HCT116 (cell line): Measurements from ENCODE around the gene AXIN1. TPM values are rescaled to one million over a fixed set of nuclear protein-coding genes. Genes with fewer than 3 reads are reported as not detected.
"Not testable (repeated sequence)": the region's sequence is repeated elsewhere in the genome, so short reads cannot be mapped to it uniquely, and the experiment has no call there.

ENCODE experiments used
- ATAC-seq: fragments of 200-7000 bp; cut with Tn5 transposase; 2 replicates; pipeline ENCODE4 v1.9.1; 2020; ENCODE audit warnings: mild to moderate bottlenecking, moderate library complexity
- BruUV-seq: library from RNA; stranded (reverse); fragments of 400-500 nt; replicated peaks from 2 replicates; lab custom pipeline; 2021; lab: Mats Ljungman, UMichigan
- CTCF ChIA-PET: fragments of 300-600 bp; sonication (Branson Sonifier 250); formaldehyde crosslinking; loops from one replicate; lab custom pipeline; 2021; ENCODE audit warnings: antibody characterized with exemption; lab: Charles Lee
- POLR2A ChIA-PET: fragments of 300-600, 350-600 bp; sonication (Branson Sonifier 250); formaldehyde crosslinking; loops from one replicate; lab custom pipeline; 2021; ENCODE audit warnings: antibody characterized with exemption; lab: Charles Lee
- RAD21 ChIA-PET, 2 experiments: fragments of 300-600 bp; sonication (Branson Sonifier 250); formaldehyde crosslinking; loops; one replicate each; lab custom pipeline; 2023; ENCODE audit warnings: low total read pairs in 2 of 2; ENCODE audit not compliant: uncharacterized antibody in 2 of 2, unreplicated experiment in 2 of 2, low non-redundant PET in 1 of 2; lab: Charles Lee
- DNase-seq: peaks from one replicate; pipeline ENCODE4 v3.0.0-alpha.2; 2010; ENCODE audit warnings: low read depth, low spot score
- H2AFZ ChIP-seq: fragments of 200-600 bp; shearing (Covaris generic), sonication (generic); 2 replicates; pipeline ENCODE4 v1.6.1; 2017; ENCODE audit warnings: low read depth, mixed run types, mixed read lengths, antibody characterized with exemption, low read length; ENCODE audit not compliant: poor library complexity, severe bottlenecking
- H3K27ac ChIP-seq: 2 replicates; pipeline ENCODE4 v1.5.1; 2012; ENCODE audit warnings: low read depth, low read length
- H3K27me3 ChIP-seq: fragments of 200-600 bp; sonication (generic); 2 replicates; pipeline ENCODE4 v1.6.1; 2016; ENCODE audit warnings: mixed run types, low read length, mixed read lengths; ENCODE audit not compliant: insufficient read depth
- H3K36me3 ChIP-seq, 2 experiments: fragments of 200-500 bp in 1 of 2; fragments of 200-600 bp in 1 of 2; sonication (Bioruptor generic) in 1 of 2; sonication (generic) in 1 of 2; 2 replicates each; pipeline versions ENCODE4 v1.5.1 to v1.6.1; 2014 to 2016; ENCODE audit warnings: low read length in 2 of 2, inconsistent platforms in 1 of 2, mixed read lengths in 1 of 2, mixed run types in 1 of 2; ENCODE audit not compliant: insufficient read depth in 2 of 2, control insufficient read depth in 1 of 2
- H3K4me1 ChIP-seq, 2 experiments: fragments of 200-600 bp in 1 of 2; sonication (generic) in 1 of 2; 2 replicates each; pipeline versions ENCODE4 v1.5.1 to v1.6.1; 2012 to 2017; ENCODE audit warnings: low read length in 2 of 2, inconsistent platforms in 1 of 2, mild to moderate bottlenecking in 1 of 2, mixed read lengths in 1 of 2, mixed run types in 1 of 2, moderate library complexity in 1 of 2; ENCODE audit not compliant: insufficient read depth in 2 of 2, control insufficient read depth in 1 of 2
- H3K4me2 ChIP-seq: fragments of 200-600 bp; sonication (generic); 2 replicates; pipeline ENCODE4 v1.6.1; 2017; ENCODE audit warnings: mixed run types, low read length, mixed read lengths
- H3K4me3 ChIP-seq, 2 experiments: fragments of 200-600 bp in 1 of 2; sonication (generic) in 1 of 2; replicated peaks in 1 of 2; 2 replicates each; pipeline ENCODE4 v1.5.1; 2011 to 2016; ENCODE audit warnings: low read length in 2 of 2, control low read depth in 1 of 2, low read depth in 1 of 2, mild to moderate bottlenecking in 1 of 2, mixed read lengths in 1 of 2, mixed run types in 1 of 2
- H3K79me2 ChIP-seq: fragments of 200-600 bp; sonication (generic); 2 replicates; pipeline ENCODE4 v1.6.1; 2017; ENCODE audit warnings: mild to moderate bottlenecking, mixed run types, low read length, moderate library complexity, mixed read lengths; ENCODE audit not compliant: insufficient read depth
- H3K9ac ChIP-seq: fragments of 200-600 bp; sonication (generic); 2 replicates; pipeline ENCODE4 v1.6.1; 2016; ENCODE audit warnings: low read length, mixed read lengths
- H3K9me2 ChIP-seq: fragments of 200-600 bp; sonication (generic), shearing (Covaris generic); 2 replicates; pipeline ENCODE4 v1.6.1; 2017; ENCODE audit warnings: mixed run types, mild to moderate bottlenecking, moderate library complexity; ENCODE audit not compliant: insufficient read depth
- H3K9me3 ChIP-seq, 2 experiments: fragments of 200-500 bp in 1 of 2; fragments of 200-600 bp in 1 of 2; sonication (Bioruptor generic) in 1 of 2; sonication (generic) in 1 of 2; 2 replicates each; pipeline ENCODE4 v1.6.1; 2014 to 2017; ENCODE audit warnings: low read length in 2 of 2, mixed read lengths in 2 of 2, inconsistent platforms in 1 of 2, low read depth in 1 of 2, mild to moderate bottlenecking in 1 of 2, mixed run types in 1 of 2, moderate library complexity in 1 of 2; ENCODE audit not compliant: control insufficient read depth in 1 of 2, insufficient read depth in 1 of 2
- H4K20me1 ChIP-seq: fragments of 200-600 bp; sonication (generic), shearing (Covaris generic); 2 replicates; pipeline ENCODE4 v1.6.1; 2017; ENCODE audit warnings: mixed run types, mild to moderate bottlenecking, moderate library complexity; ENCODE audit not compliant: insufficient read depth
- EGR1 ChIP-seq: IDR thresholded peaks from 2 replicates; pipeline ENCODE4 v1.6.1; 2012; ENCODE audit warnings: low read depth
- ELF1 ChIP-seq: IDR thresholded peaks from 2 replicates; pipeline ENCODE4 v1.6.1; 2012; ENCODE audit warnings: low read depth, borderline replicate concordance
- FOSL1 ChIP-seq: IDR thresholded peaks from 2 replicates; pipeline ENCODE4 v1.6.1; 2012; ENCODE audit warnings: low read depth
- POLR2A ChIP-seq: IDR thresholded peaks from 2 replicates; pipeline ENCODE4 v1.7.0; 2011; ENCODE audit warnings: borderline replicate concordance; ENCODE audit not compliant: insufficient read depth, insufficient read length; ENCODE audit errors: extremely low read depth
- RAD21 ChIP-seq: IDR thresholded peaks from 2 replicates; pipeline ENCODE4 v1.6.1; 2012; ENCODE audit warnings: low read depth, mild to moderate bottlenecking
- SIN3A ChIP-seq: IDR thresholded peaks from 2 replicates; pipeline ENCODE4 v1.6.1; 2012; ENCODE audit warnings: low read depth
- TCF7L2 ChIP-seq: IDR thresholded peaks from 2 replicates; pipeline ENCODE4 v1.7.0; 2011; ENCODE audit warnings: borderline replicate concordance, inconsistent platforms; ENCODE audit not compliant: insufficient read depth, insufficient read length; ENCODE audit errors: extremely low read depth
- YY1 ChIP-seq: IDR thresholded peaks from 2 replicates; pipeline ENCODE4 v1.6.1; 2011; ENCODE audit warnings: low read length, low read depth, moderate library complexity, mild to moderate bottlenecking; ENCODE audit not compliant: insufficient replicate concordance; ENCODE audit errors: extremely low read depth
- intact Hi-C: fragments of 100-400 bp; cut with micrococcal nuclease; formaldehyde crosslinking; loops from 2 replicates; pipeline ENCODE4 v1.10.0; 2022
- total RNA-seq: library from RNA; stranded (reverse); gene quantifications from one replicate; pipeline ENCODE4 v1.2.1, GENCODE V29; 2021; ENCODE audit not compliant: unreplicated experiment
- TF ChIP-seq, protein P1 (sequence below): IDR thresholded peaks from 2 replicates; pipeline ENCODE4 v1.6.1; 2012; ENCODE audit warnings: low read depth
- TF ChIP-seq, protein P2 (sequence below): IDR thresholded peaks from 2 replicates; pipeline ENCODE4 v1.6.1; 2012
- TF ChIP-seq, protein P3 (sequence below): IDR thresholded peaks from 2 replicates; pipeline ENCODE4 v1.6.1; 2012
- TF ChIP-seq, protein P4 (sequence below), 3 experiments: fragments of 200-600 bp in 1 of 3; sonication (generic) in 1 of 3; IDR thresholded peaks in 2 of 3; conservative IDR thresholded peaks in 1 of 3; 2 replicates each; pipeline ENCODE4 v1.5.1; 2012 to 2017; ENCODE audit warnings: low read depth in 2 of 3, low read length in 2 of 3, antibody characterized with exemption in 1 of 3, borderline replicate concordance in 1 of 3, control low read depth in 1 of 3, mild to moderate bottlenecking in 1 of 3, mixed read lengths in 1 of 3, mixed run types in 1 of 3, moderate library complexity in 1 of 3; ENCODE audit not compliant: insufficient read depth in 1 of 3

AXIN1 gene
- total RNA-seq, 1 experiment from 2014 or later: 20.2 TPM

DNA sequence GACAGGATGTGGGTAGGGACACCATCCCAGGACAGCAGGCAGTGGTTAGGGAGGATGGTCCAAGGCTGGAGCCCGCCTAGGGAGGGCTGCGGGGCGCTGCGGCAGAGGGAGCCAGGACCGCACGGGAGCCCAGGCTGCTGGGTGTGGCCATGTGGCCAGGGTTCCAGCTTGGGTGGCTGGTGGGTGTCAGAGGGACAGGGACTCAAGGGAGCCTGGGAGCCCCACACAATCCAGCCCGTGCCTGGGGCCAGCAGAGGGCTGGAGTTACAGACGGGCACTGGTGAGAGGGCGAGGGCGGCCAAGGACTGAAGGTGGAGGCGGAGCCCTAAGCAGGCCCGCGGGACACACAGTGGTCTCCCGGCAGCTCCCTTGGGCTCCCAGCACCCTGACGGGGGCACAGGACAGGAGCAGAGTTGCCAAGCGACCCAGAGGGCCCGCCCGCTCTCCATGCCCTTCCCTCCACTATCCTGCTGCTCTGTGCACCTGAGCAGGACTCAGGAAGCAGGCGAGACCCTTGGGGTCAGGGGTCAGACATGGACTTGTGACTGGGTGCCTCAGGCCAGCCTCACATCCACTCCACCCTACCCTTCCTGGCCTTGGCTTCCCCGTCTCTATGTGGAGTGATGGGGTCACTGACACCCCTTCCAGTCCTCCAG is 10.7 kb upstream of the AXIN1 start:
- RAD21 ChIA-PET: no interaction called here
- no peak for ATAC-seq
- Histone ChIP-seq H3K27ac (no peak overlapping the region), H3K9me2 (no peaks in the 10 kb centered on the region), H3K4me2 (no peak overlapping the region), H3K36me3 (no peaks in the 10 kb centered on the region), H4K20me1 (no peaks in the 10 kb centered on the region), H3K4me3 (no peak overlapping the region), H3K79me2 (no peaks in the 10 kb centered on the region), H3K9me3 (no peaks in the 10 kb centered on the region), H3K4me1 (no peaks in the 10 kb centered on the region), H2AFZ (no peak overlapping the region), H3K27me3 (no peaks in the 10 kb centered on the region), H3K9ac (no peak overlapping the region)
- intact Hi-C loops: no loop called here
- CTCF ChIA-PET: interaction anchor here (1.2 to 2.2 kb wide), 2 partner anchors 10 to 256 kb away, joined by 10 to 21 read pairs; partner anchors contain the start of gene AXIN1
- POLR2A ChIA-PET: no interaction called here
- TF ChIP-seq, protein P1, sequence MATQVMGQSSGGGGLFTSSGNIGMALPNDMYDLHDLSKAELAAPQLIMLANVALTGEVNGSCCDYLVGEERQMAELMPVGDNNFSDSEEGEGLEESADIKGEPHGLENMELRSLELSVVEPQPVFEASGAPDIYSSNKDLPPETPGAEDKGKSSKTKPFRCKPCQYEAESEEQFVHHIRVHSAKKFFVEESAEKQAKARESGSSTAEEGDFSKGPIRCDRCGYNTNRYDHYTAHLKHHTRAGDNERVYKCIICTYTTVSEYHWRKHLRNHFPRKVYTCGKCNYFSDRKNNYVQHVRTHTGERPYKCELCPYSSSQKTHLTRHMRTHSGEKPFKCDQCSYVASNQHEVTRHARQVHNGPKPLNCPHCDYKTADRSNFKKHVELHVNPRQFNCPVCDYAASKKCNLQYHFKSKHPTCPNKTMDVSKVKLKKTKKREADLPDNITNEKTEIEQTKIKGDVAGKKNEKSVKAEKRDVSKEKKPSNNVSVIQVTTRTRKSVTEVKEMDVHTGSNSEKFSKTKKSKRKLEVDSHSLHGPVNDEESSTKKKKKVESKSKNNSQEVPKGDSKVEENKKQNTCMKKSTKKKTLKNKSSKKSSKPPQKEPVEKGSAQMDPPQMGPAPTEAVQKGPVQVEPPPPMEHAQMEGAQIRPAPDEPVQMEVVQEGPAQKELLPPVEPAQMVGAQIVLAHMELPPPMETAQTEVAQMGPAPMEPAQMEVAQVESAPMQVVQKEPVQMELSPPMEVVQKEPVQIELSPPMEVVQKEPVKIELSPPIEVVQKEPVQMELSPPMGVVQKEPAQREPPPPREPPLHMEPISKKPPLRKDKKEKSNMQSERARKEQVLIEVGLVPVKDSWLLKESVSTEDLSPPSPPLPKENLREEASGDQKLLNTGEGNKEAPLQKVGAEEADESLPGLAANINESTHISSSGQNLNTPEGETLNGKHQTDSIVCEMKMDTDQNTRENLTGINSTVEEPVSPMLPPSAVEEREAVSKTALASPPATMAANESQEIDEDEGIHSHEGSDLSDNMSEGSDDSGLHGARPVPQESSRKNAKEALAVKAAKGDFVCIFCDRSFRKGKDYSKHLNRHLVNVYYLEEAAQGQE: no peak
- TF ChIP-seq RAD21 (no peak), FOSL1 (no peak), ELF1 (no peak), SIN3A (no peak), YY1 (no peak), POLR2A (no peak), TCF7L2 (no peak), EGR1 (no peak)
- TF ChIP-seq, protein P2, sequence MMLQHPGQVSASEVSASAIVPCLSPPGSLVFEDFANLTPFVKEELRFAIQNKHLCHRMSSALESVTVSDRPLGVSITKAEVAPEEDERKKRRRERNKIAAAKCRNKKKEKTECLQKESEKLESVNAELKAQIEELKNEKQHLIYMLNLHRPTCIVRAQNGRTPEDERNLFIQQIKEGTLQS: no peak
- TF ChIP-seq, protein P3, sequence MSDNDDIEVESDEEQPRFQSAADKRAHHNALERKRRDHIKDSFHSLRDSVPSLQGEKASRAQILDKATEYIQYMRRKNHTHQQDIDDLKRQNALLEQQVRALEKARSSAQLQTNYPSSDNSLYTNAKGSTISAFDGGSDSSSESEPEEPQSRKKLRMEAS: no peak
- TF ChIP-seq, protein P4, sequence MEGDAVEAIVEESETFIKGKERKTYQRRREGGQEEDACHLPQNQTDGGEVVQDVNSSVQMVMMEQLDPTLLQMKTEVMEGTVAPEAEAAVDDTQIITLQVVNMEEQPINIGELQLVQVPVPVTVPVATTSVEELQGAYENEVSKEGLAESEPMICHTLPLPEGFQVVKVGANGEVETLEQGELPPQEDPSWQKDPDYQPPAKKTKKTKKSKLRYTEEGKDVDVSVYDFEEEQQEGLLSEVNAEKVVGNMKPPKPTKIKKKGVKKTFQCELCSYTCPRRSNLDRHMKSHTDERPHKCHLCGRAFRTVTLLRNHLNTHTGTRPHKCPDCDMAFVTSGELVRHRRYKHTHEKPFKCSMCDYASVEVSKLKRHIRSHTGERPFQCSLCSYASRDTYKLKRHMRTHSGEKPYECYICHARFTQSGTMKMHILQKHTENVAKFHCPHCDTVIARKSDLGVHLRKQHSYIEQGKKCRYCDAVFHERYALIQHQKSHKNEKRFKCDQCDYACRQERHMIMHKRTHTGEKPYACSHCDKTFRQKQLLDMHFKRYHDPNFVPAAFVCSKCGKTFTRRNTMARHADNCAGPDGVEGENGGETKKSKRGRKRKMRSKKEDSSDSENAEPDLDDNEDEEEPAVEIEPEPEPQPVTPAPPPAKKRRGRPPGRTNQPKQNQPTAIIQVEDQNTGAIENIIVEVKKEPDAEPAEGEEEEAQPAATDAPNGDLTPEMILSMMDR (IDR thresholded peaks at IDR 0.05 in 2 of 3, conservative IDR thresholded peaks at IDR 0.05 in 1 of 3; ENCODE audit: borderline replicate concordance in 1 of 3, insufficient read depth in 1 of 3, low read depth in 2 of 3, low read length in 2 of 3): no peak
- BruUV-seq: no TSS peak
- no peak for DNase-seq

DNA sequence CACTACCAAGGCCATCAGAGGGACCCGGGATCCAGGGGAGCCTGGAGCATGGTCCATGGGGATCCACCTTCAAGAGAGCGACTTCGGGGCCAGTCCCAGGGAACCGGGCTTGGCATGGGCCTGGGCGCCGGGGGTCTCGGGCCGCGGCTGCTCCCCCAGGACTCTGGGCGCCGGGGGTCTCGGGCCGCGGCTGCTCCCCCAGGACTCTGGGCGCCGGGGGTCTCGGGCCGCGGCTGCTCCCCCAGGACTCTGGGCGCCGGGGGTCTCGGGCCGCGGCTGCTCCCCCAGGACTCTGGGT is 10.1 kb upstream of the AXIN1 start:
- H3K36me3 ChIP-seq, POLR2A ChIA-PET, BruUV-seq, H3K27ac ChIP-seq, H2AFZ ChIP-seq, DNase-seq, H3K4me3 ChIP-seq, H3K9me3 ChIP-seq, H3K27me3 ChIP-seq, H3K9me2 ChIP-seq, ATAC-seq, H4K20me1 ChIP-seq, H3K9ac ChIP-seq, H3K79me2 ChIP-seq, H3K4me1 ChIP-seq: not testable (repeated sequence)
- intact Hi-C loops: loop anchor here (1.0 kb wide), 1 partner anchor 255 kb away; no protein-coding TSS in a partner anchor
- ChIA-PET CTCF (interaction anchor here (1.2 to 2.2 kb wide), 4 partner anchors 10 to 297 kb away, joined by 9 to 21 read pairs (median 11); partner anchors contain the start of gene AXIN1), RAD21 (interaction anchor here (1.4 to 1.5 kb wide), 2 partner anchors 10 to 256 kb away, joined by 3 to 6 read pairs; partner anchors contain the start of gene AXIN1 (in 1 of the 2))
- peak overlapping the region; percentile 56; the same call in 1 of the 2 replicates for H3K4me2 ChIP-seq
